MG63 (cell line): ENCODE measurements around the gene ECHDC3. TPM values are rescaled to one million over a fixed set of nuclear protein-coding genes. Genes with fewer than 3 reads are reported as not detected.

Experiments
- DNase-seq: peaks from one replicate; pipeline ENCODE4 v3.0.0-alpha.2; 2020
- H3K27me3 ChIP-seq: fragments of 250-450 bp; sonication (Bioruptor Pico); 2 replicates; pipeline ENCODE4 v1.5.1; 2020; ENCODE audit warnings: mild to moderate bottlenecking, moderate library complexity
- H3K36me3 ChIP-seq: fragments of 250-450 bp; sonication (Bioruptor Pico); 2 replicates; pipeline ENCODE4 v1.5.1; 2020; ENCODE audit warnings: mild to moderate bottlenecking, moderate library complexity
- H3K4me3 ChIP-seq: fragments of 250-450 bp; sonication (Bioruptor Pico); 2 replicates; pipeline ENCODE4 v1.5.1; 2020; ENCODE audit warnings: mild to moderate bottlenecking, moderate library complexity
- H3K9me3 ChIP-seq: fragments of 250-450 bp; sonication (Bioruptor Pico); 2 replicates; pipeline ENCODE4 v1.5.1; 2020; ENCODE audit warnings: mild to moderate bottlenecking, moderate library complexity
- total RNA-seq: library from RNA; depleted of rRNA; stranded (reverse); fragments of >200 nt; shearing (Covaris generic); gene quantifications from 2 replicates; pipeline ENCODE4 v1.2.3, GENCODE V29; 2014; ENCODE audit warnings: low replicate concordance; rRNA removed

ECHDC3 gene
- total RNA-seq, 1 experiment from 2014 or later, result 63.9 TPM

DNA sequence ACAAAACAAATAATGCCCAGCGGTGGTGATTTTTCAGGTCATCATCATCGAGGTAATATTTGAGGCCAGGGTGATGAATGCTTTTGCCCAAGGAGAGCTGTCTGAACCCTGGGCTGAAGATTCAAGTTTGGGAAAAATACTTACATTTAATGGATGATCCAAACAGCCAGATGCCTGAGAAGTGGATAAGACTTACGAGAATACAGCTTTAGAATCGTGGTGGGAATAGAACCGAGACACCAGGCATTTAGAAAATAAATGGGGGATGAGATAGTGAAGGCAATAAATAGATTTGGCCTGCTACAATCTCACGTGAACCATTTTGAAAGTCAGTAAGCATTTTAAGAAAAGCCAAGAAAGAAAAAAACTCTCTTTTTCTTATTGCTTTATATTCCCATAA is 68.8 kb downstream of the ECHDC3 start:
- no peak for DNase-seq
- Histone ChIP-seq H3K27me3 (no peaks in the 10 kb centered on the region), H3K4me3 (no peak overlapping the region), H3K36me3 (no peaks in the 10 kb centered on the region), H3K9me3 (no peaks in the 10 kb centered on the region)

DNA sequence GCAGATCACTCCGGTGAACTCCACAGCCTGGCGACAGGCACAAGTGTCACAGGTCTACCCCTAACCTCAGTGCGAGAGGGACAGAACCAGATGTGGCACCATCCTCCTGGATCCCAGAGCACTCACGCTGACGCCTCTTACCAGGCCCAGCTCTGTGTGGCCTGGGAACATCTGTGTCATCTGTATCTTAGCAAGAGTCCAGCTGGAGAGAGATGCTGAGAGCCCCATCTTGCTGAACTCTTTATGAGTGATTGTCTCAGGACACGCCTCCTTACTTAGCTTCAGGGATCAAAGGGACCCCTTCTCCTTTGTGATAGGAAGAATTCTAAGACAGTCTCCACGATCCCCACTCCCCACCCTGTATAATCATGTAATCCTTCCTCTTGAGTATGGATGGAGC is 71.0 kb downstream of the ECHDC3 start:
- no peak overlapping the region for H3K4me3 ChIP-seq
- no peaks in the 10 kb centered on the region for H3K27me3 ChIP-seq
- no peak for DNase-seq
- no peaks in the 10 kb centered on the region for H3K36me3 ChIP-seq
- no peaks in the 10 kb centered on the region for H3K9me3 ChIP-seq

Other genes starting within 250 kb of the ECHDC3 start
- 4.0 and 7.0 TPM in 2 replicates for gene USP6NL, start 130.7 kb upstream of the ECHDC3 start, total RNA-seq
- 2.1 and 3.5 TPM in 2 replicates for gene PROSER2, start 81.0 kb downstream of the ECHDC3 start, total RNA-seq